Pulmonary artery endothelial cell (primary cell): ENCODE data around the gene TEX48. TPM values are rescaled to one million over a fixed set of nuclear protein-coding genes. Genes with fewer than 3 reads are reported as not detected.

Experiments used
- DNase-seq: peaks from one replicate; pipeline ENCODE4 v3.0.0-alpha.2; 2011; ENCODE audit warnings: low read depth, low spot score
- total RNA-seq: library from RNA; depleted of rRNA; stranded (reverse); fragments of >200 nt; gene quantifications from 2 replicates; pipeline ENCODE4 v1.2.3, GENCODE V29; 2014

The TEX48 gene, protein sequence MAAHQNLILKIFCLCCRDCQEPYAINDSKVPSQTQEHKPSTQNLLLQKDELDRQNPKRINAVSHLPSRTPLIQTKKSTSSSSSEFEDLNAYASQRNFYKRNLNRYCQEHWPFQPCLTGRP
- total RNA-seq = not detected in 2 replicates

DNA sequence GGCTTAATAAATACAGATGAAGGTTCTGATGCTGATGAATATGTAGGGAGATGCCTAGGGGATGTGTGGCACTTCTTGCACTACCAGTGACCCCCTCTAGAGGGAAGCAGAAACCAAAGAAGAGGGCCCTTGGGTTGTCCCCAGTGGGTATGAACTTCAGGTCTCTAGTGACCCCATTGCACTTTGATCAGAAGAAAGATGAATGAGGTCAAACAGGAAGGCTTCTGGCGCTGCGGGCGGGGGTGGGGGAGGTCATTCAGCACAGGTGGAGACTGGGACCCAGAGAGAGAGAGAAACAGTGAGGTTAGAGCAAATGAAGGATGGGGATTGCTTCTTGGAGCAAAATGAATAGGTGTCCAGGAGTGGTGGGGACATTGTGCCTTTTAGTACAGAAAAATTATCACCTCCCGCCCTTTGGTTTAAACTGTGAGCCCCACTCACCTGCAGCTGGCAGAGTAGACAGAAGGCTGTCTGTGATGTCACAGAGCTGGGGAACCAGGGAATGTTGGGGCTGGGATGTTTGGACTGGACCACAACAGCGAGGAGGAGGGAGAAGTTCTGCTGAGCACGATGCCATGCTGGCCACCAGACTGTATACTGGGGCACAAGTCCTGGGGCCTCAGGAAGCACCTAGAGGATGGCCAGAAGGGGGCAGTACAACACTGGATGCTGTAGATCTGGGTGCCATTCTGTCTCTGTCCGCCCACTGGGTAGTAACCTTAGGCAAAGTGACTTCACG is at the start of gene TEX48:
Gene TEX48, minus strand, starts transcription at position 599 of the 739 bp plus-strand sequence. CDS start 10,469 bp downstream, outside the sequence.
- peak; percentile 37 for DNase-seq

DNA sequence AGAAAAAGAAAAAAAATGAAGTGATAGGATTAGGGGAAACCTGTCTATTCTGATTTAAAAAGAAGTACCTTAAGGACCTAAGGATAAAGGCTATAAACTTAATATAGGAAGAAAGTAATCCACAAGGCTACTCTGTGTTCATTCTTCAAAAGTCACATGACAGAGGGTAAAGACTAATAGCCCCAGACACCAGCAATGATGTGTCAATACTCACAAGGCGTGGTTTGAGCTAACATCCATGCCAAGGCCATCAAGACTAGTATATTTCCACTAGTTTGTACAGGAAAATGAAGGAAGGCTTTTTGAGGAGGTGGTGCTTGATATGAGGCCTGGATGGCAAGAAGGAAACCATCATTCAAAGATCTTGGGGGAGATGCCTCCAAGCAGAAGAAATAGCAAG is 49.7 kb upstream of the TEX48 start:
- no peak for DNase-seq

- DNase-seq = no peak
These were observed 47.7 kb upstream of the TEX48 start for GRCh38 chr9:114729706-114730105.

DNA sequence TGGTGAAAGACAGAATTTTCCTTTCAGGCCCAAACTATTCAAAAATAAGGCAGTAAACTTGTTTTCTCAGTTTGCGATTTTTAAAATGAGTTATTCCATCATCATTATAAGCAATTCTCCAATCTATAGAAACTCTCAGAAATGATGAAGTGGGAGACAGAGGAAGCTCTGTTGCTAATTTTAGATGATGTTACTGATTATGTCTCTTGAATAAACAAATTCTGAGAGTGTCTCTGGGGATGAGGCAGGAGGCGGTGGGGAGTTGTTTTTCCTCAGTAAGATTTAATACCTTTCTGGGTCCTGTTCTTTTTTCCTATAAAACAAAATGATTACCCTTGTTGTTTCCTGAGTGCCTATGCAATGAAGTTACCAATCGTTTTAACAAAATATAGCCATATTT is 43.9 kb upstream of the TEX48 start:
- DNase-seq = no peak

- no peak for DNase-seq
These were observed 42.8 kb upstream of the TEX48 start for GRCh38 chr9:114724744-114725143.

GRCh38 chr9:114723931-114724330 is 41.9 kb upstream of the TEX48 start:
- DNase-seq = no peak

GRCh38 chr9:114722937-114723620 is 41.1 kb upstream of the TEX48 start:
- no peak for DNase-seq

DNA sequence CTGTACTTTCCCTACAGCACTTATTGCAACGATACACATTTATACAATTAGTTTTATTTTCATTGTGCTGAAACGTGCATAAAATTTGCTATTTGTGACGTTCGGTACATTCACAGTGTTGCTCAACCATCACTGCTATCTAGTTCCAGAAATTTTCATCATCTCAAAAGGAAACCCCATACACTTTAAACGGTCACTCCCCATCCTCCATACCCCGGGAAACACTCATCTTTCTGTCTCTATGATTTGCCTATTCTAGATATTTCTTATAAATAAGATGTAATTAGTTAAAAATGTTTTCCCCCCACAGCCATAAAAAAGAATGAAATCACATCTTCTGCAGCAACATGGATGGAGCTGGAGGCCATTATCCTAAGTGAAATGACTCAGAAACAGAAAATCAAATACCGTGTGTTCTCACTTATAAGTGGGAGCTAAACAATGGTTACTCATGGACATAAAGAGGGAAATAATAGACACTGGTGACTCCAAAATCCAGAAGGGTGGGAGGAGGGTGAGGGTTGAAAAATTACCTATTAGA is 40.2 kb upstream of the TEX48 start:
- no peak for DNase-seq

DNA sequence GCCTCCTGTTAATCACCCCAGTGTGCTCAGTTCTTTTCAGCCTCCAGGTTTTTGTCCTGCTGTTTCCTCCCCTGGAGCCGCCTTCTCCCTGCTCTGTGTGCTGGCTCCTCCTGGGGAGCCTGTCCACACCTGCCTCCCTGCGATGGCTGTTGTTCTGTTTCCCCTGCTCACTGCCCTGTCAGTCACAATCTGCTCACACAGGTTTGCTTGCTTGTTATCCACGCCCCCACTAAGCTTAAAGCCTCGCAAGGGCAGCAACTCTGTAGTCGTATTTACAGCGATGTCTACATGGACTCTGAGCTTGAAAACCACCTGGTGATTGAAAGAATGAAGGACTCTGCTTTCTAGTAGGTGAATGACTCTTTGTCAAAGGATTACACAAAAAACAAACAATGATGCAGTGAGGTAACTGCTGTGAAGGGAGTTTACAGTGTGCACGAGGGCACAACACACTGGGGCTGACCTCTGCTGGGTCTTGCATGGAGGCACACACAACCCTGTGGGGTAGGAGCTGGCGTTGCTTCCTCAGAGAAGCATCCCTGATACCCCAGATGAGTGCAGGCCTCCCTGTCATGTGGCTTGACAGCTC is 39.6 kb upstream of the TEX48 start:
- DNase-seq = no peak

DNA sequence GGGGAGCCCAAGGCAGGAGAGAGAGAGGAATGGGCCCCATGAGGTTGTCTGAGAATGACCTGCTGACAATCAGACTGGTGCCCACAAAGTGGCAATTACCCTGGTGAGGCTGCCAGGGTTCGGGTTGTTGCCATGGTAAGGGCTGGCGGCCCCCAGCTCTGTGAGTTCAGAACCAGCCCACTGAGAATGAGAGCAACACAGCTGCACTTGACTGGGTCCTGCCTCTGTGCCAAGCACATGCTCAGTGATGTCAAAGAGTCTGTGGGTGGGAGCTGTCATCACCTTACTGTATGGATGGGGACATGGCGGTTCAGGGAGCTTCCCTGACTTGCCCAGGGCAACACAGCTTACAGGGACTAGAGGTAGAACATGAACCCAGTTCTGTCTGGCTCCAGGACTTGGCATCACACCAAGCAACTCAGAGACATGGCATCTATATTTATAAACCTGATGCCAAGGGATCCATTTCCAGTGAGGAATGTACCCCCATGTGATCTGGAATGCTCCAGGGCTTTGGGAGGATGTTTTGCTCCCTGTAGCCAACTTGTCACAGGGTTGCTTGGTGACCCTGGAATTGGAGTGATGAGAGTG is 38.2 kb upstream of the TEX48 start:
- no peak for DNase-seq

DNA sequence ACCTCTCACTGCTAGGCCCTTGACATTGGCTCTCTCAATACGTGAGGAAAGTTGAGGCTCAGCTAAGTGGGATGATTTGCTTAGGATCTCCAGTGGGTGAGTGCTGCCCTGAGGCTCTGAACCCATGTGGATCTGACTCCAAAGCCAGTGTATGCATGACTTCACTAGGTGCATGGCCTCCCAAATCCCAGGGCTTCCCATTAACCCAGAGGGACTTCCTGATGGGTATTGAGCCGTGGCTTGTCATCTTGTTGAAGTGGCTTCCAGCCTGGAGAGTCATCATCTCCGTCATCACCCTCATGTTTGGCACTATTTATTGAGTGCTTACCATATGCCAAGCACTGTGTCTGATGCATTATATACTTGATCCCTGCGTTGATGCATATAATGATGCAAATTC is 37.3 kb upstream of the TEX48 start:
- DNase-seq = no peak

DNA sequence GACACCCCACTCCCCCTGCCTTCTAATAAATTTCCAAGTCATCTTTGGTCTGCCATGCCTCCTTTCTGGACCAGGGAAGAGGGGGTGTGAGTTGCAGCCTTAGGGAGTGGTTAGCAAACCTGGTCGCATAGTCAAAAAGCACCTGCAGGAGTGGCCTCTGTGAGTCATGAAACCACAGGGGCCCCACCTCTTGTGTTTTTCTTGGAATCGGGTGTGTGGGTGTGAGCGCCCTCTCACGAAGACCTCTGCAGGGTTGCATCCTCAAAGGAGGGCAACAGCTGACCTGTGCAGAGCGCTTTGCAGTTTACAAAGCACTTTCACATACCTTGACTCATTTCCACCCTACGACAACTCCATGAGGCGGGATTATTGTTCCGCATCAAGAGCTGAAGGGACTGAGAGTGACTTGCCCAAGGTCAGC is 36.8 kb upstream of the TEX48 start:
- no peak for DNase-seq

DNA sequence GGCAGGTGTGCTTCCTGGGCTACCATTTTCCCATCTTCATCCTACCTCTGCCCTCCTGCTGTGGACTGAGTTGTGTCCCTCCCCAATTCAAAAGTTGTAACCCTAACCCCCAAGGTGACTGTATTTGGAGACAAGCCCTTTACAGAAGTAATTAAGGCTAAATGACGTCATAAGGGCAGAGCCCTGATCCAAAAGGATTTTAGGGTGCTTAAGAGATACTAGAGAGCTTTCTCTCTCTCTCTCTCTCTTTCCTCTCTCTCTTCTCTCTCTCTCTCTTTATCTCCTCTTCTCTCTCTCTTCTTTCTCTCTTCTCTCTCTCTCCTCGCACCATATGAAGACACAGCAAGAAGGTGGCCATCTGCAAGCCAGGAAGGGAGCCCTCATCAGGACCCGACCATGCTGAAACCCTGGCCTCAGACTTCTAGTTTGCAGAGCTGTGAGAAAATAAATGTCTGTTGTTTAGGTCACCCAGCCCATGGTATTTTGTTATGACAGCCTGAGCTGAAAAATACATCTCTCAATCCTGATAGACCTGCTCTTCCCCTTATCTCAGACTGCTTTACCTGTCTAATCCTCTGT is 36.0 kb upstream of the TEX48 start:
- DNase-seq = no peak

DNA sequence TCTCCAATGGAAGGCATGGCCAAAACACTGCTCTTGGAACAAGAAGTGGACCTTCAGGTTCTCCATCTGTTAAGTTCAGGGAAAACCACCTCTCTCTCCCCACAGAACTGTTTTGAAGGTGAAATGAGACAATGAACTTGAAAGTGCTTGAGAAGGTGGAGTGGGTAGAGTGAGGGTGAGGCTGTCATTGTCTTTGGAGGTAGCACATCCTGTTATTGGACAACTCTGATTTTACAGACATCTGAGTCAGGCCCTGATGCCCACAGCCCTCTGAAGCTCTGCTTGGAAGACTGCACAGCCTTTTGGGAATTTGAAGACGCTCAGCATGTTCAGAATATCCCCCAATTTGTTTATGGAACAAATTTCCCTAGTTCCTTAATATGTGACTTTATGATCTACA is 27.6 kb upstream of the TEX48 start:
- no peak for DNase-seq

DNA sequence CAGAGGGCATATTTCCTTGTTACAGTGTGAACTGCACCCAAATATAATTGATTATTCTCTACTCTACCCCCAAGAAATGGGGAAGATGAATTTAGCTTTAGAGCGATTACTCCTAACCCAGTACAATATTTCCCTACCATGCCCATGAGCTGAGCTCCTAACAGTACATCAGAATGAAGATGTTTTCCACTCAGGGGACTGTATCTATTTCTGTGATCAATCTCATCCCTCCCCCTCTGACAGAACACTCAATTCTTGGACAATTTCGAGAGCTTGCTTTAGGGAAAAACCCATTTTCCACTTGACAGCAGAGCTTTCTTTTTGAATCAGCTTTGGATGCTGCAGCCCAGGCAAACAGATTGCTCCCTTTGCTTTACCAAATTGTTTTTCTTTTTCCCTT is 24.7 kb upstream of the TEX48 start:
- DNase-seq = no peak

DNA sequence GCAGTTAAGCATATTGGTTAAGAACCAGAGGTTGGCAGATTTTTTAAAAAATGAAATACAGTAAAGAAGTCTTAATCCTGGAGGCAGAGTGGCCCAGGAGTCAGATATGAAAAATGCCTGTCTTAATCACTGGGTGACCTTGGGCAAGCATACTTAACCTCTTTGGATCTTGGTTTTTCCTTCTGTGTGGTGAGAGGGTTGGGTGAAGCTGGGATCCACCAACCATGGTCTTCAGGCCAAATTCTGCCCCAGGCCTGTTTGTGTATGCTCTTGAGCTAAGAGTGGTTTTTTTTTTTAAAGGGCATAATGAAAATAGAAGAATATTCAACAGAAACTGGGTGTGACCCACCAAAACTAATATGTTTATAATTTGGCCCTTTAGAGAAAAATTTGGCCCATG is 20.0 kb upstream of the TEX48 start:
- no peak for DNase-seq

DNA sequence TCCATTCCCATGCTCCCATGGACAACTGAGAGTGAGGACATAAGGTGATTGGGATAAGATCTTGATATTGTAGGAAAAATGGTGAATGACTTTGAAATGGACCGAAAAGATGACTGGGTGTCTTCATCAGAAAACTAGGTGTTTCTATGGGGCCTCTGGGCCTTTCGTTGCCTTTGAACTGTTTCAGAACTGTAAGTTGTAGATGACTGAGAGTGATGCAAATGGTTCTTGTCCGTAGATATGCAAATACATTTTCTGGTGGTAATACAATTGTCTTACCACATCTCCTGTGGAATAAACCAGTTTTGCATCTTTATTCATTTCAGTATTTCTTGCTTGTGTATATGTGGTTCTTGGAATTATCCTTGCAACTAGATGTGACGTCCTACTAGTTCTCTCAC is 16.0 kb upstream of the TEX48 start:
- DNase-seq = no peak

GRCh38 chr9:114696814-114697544 is 15.0 kb upstream of the TEX48 start:
- no peak for DNase-seq

- DNase-seq = no peak
These were observed 14.0 kb upstream of the TEX48 start for GRCh38 chr9:114695948-114696347.

DNA sequence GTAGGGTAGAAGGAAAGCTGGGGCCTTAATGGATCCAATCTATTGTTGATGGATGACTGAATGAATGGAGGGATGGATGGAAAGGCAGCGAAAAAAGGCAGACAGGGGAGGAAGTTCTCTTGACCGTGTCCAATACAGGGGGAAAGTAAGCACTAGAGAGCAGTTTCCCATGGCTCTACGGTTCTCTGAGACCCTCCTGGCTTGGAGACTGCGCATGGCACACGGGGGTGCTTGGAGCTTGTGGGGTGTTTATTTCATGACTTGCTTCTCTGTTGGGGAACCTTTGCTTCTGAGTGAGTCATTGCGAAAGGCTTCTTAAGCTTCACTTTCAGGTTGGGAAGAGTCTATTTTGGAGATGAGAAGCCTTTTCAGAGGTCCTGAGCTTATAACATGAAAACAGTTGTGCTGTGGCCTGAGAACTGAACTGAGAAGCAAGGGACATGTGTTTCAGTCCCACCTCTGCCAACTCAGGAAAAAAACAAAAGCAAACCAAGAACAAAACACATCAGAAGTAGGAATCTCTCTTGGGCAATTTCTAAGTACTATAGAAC is 12.8 kb upstream of the TEX48 start:
- no peak for DNase-seq
